GM19043 (cell line): ENCODE results near the gene ZNF335.
"Not testable (repeated sequence)": the region's sequence is repeated elsewhere in the genome, so short reads cannot be mapped to it uniquely, and the experiment has no call there.

Experiments used
- ATAC-seq: cut with Tn5 transposase; IDR thresholded peaks from one replicate; pipeline ENCODE4 v1.9.1; 2021; ENCODE audit warnings: low read depth; ENCODE audit not compliant: unreplicated experiment

ZNF335 gene

DNA sequence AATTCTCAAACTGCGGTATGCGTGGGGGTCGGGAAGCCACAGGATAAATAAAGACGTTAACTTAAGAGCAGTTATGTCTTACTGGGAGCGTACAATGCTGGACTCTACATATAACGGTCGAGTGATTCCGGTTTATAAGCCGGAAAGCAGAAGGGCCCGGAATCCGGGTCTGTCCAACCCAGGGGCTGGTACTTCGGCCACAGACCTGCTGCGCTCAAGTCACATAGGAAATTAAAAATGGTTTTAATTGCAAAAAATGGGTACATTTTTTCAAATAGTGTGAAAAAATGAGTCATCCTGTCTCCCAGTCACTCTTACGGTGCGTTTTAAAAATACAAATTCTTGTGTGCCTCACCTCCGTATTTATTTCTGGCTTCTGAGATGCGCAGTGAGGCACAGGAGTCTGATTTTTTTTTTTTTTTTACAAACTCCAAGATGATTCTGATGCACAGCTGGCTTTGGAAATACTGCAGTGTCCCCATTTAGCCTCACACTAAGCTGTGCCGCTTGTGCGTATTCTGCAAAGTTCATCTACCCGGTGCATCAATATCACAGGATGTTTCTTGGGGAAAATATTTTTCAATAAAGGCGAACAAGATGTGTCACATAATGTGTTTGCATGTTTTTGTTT is 36.5 kb downstream of the ZNF335 start:
- peak; percentile 25 for ATAC-seq

- ATAC-seq = peak; percentile 64
Observed at GRCh38 chr20:45934586-45935415, 37.2 kb downstream of the ZNF335 start, which contains the start of gene PCIF1. Gene PCIF1 (plus strand): TSS chr20:45934683. CDS start chr20:45939000, 4,317 bp downstream.

- no peak for ATAC-seq
Observed at GRCh38 chr20:45934046-45934585, 37.9 kb downstream of the ZNF335 start.

- ATAC-seq = no peak
Observed at GRCh38 chr20:45933266-45934045, 38.5 kb downstream of the ZNF335 start.

- not testable (repeated sequence) for ATAC-seq
Observed at GRCh38 chr20:45931680-45932079, 40.3 kb downstream of the ZNF335 start.

DNA sequence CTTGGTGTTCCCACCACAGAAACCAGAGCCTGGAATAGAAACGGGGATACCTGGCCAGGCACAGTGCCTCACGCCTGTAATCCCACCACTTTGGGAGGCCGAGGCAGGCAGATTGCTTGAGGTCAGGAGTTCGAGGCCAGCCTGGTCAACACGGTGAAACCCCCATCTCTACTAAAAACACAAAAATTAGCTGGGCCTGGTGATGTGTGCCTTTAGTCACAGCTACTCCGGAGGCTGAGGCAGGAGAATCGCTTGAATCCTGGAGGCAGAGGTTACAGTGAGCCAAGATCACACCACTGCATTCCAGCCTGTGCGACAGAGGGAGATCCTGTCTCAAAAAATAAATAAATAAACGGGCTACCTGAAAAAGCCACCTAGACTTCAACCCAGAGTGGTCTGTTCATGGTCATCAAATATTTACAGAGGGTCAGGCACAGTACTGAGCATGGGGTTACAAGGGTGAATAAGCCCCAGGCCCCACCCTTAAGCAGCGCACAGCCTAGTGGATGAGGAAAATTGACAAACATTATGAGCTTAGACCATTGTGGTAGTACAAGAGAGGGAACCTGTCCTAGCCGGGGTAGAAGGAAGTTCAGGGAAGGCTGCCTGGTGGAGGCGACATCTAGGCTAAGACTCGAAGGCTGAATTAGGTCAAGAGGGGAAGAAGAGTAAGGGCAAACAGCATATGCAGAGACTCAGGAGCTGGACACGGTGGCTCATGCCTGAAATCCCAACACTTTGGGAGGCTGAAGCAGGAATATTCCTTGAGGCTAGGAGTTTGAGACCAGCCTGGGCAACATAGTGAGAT is 44.7 kb downstream of the ZNF335 start:
- ATAC-seq = no peak

GRCh38 chr20:45926731-45927070 is 45.3 kb downstream of the ZNF335 start:
- ATAC-seq = no peak

DNA sequence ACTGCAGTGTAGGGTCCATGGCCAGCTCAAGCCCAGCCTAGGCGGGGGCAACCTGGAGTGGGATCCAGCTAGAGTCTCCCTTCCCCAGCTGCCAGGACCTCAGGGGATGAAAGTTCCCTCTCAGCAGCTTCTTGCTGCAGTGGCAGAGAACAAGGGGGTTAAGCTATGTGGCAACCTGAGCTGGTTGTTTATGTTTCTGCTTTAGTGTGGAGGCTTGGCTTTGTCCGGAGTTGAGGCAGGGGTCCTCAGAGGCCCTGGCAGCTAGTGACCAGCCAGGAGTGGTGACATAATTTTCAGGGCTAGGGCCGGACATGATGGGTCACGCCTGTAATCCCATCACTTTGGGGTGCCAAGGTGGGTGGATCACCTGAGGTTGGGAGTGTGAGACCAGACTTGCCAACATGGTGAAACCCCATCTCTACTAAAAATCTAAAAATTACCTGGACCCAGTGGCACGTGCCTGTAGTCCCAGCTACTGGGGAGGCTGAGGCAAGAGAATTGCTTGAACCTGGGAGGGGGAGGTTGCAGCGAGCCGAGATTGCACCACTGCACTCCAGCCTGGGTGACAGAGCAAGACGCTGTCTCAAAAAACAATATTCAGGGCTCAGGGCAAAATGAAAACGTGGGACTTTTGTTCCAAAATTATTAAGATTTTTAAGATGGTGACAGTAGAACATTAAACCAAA is 46.0 kb downstream of the ZNF335 start:
- no peak for ATAC-seq

DNA sequence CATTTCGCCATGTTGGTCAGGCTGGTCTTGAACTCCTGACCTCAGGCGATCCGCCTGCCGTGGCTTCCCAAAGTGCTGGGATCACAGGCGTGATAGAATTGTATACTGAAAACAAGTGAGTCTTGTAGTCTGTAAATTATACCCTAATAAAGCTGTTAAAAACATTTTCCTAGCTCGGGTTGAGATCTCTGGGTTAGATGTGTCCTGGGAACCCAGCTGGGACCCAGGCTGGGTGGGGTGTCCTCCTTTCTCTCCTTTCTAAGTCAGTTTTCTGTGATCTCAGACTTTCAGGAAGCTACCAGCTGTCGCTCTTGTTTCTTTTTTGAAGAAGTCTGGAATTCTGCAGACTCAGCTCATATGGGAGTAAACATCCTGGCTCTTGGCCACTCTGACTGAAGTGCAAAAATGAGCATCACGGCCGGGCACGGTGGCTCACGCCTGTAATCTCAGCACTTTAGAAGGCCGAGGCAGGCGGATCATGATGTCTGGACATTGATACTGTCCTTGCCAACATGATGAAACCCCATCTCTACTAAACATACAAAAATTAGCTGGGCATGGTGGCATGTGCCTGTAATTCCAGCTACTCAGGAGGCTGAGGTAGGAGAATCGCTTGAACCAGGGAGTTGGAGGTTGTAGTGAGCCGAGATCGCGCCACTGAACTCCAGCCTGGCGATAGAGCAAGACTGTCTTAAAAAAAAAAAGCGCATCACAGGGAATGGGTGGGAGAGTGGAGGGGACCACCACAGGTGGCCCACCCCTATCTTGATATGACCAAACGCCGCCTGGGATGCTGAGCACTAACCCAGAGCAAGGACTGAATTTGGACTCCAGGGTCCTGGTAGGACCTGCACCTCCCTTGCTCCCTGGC is 47.4 kb downstream of the ZNF335 start:
- no peak for ATAC-seq

GRCh38 chr20:45921337-45922189 is 50.4 kb downstream of the ZNF335 start:
- ATAC-seq = no peak

DNA sequence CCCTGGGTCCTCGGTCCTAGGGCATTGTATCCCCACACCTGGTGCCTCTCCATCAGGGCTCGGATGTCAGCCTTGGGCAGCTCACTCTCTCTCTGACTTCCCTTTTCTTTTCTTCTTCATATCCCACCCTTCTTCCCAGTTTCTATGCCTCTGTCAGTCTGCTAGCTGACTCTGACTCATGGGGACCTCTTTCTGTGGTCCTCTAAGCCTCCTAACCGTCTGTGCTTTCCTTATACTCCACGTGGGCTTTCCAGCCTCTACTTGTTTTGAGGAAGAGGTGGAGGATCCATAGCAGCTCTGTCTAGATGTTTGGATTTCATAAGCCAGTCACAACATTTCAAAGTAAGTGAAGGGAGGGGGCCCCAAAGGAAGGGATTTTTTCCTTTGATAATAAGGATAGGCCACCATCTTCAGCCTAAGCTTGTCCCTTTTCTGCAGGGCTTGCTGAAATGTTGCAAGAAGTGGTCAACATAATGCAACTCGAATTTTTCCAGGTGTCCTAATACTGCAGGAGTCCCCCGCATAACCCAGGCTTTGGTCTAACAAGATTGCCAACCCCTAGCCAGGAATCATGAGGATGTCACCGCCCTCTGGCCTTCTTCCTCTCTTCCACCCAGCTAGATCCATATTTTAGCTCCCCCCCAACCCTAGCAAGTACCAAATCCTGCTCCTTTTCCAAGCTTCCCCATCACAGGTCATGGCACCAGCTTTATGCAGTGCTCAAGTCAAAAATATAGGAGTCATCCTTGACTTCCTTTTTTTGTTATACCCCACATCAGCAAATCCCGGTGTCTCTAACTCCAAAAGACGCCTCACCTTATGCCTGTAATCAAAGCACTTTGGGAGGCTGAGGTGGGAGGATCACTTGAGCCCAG is 51.3 kb downstream of the ZNF335 start:
- ATAC-seq = no peak

DNA sequence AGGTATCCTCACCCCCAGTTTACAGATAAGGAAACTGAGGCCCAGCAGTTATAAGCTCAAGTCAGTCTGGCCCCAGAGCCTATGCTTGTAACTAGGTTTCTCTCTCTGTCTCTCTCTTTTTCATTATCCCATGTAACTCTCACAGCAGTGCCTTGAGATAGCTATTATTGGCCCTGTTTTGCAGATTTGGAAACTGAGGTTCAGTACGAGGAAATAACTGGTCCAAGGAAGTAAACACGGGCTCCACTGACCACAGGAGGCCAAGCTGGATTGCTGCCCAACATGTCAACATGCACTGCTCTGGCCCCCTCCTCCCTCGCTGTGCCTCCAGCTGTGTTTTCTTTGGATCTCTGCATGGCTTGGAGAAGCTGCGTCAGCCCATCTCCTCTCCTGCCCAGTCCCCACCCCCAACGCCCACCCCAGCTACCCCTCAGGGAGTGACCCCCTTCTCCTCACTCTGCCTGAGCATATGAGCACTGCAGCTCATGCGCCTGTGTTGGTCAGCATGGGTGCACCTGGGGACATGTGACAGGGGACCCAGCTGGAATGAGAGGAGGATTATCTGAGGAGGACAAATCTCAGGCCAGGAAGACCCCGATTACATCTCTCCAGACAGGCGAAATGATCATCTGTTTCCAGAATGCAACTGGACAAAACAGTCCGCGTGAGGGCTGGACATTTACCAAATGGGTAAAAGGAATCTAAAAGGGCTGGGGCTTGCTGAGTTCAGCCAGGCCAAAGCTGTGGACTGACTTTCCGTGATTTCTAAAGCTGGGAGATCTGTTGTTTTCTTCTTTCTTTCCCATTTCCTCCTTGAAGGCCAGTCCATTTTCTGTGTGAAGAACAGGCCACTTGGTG is 52.2 kb downstream of the ZNF335 start:
- ATAC-seq = no peak

- no peak for ATAC-seq
Observed at GRCh38 chr20:45918779-45919537, 53.0 kb downstream of the ZNF335 start.

GRCh38 chr20:45918182-45918737 is 53.7 kb downstream of the ZNF335 start:
- no peak for ATAC-seq

- no peak for ATAC-seq
Observed at GRCh38 chr20:45917790-45918141, 54.2 kb downstream of the ZNF335 start.
